HG02571 (cell line): ENCODE data around the gene MFNG.

Experiments
- ATAC-seq: cut with Tn5 transposase; IDR thresholded peaks from one replicate; pipeline ENCODE4 v1.9.1; 2021; ENCODE audit warnings: mild to moderate bottlenecking, moderate library complexity; ENCODE audit not compliant: unreplicated experiment

The MFNG gene

DNA sequence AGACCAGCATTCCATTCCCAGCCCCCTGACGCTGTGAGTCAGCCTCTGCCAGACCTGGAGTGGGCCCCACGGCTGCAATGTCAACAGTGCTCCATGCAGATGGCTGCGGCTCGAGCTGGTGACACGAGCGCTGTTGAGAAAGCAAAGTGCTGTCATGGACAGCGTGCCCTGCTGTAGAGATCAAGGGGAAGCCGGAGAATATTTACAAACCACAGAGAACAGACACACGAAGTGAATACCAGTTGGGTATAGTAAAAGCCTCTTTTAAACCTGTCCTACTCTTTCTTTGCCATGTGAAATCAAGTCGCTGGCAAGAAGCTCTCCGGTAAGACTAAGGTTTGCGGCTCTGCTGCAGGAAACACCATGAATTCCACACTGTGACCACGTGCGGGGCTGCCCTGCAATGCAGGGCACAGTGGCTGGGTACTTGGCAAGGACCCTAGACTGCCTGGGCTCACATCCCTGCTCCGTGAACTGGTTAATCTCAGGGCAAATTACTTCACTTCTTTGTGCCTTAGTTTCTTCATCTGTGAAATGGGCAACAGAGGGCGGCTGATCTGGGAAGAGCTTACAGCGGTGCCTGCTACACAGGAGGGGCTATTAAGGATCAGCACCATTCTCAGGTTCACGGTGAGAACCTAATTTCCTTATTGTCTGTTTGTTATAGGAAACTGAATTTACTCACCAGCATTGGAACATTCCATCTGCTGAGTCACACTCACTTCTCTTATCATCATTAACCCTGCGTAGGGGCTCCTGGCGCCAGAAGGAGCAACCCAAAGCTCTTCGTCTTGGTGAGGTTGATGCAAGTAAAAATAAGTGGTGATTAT lies 31.1 kb downstream of the MFNG start:
- no peak for ATAC-seq

DNA sequence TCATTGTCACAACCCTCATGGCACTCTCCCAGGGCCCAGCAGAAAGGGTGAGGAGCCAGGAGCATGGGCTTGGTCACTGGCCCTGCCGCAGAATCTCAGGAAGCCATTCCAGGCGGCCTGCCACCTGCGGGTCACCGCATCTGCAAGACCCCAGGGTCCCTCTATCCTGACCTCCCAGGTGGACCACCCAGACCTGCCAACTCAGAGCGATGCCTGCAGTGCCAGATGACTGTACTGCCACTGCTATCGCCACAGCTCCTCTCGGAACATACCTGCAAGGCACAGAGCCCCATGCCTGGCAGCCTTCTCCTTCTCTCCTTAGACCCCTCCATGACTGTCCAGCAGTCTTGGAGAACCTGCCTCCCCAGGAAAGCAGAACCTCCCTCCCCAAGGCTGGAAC lies 32.5 kb downstream of the MFNG start:
- no peak for ATAC-seq

DNA sequence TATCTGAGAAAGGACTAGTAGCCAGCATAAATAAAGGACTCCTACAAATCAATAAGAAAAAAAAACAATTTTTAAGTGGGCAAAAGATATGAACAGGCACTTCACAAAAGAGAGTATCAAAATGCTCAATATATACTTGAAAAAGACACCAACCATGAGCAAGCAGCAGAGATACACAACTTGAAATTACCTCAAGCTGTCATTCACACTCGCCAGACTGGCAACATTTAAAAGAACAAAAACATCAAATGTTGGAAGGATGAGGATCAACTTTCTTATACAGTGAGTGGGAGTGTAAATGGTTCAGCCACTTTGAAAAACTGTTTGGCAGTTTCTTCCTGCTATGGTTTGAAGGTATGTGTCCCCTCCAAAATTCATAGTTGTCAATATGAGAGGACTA lies 35.0 kb downstream of the MFNG start:
- ATAC-seq, result no peak

DNA sequence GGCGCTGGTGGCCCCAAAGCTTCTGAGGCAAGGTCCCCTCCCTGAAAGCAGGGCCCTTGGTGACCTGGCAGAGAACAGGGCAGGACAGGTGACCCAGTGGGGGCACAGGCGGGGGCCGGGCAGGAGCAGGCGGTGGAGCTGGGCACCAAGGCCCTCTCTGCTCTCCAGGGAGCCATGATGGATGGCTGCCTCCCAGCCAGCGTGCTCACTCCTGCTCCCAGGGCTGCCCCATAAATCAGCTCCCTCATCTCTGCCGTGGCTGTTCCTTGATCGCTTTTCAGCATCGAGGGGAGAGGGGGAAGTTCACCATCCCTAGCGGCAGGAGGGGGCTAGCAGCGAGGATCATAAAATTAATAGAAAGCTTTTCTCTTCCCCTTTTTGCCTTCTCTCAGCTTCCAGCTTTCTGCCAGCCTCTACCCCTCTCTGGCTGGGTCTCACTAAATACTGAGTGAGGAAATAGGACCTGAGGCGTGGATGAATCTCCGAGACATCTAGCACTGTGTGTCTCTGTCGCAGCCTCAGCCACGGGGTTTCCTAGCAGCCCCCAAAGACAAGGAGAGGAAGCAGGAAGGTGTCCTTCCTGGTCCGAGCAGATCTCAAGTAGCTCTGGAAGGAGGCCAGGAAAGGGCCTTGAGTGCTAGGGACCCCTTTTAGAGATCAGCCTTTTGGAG lies 36.7 kb downstream of the MFNG start:
- ATAC-seq, result no peak

GRCh38 chr22:37448516-37449127 lies 37.6 kb downstream of the MFNG start:
- ATAC-seq, result no peak

- ATAC-seq, result no peak
Observed at GRCh38 chr22:37445501-37445900, 40.7 kb downstream of the MFNG start.

GRCh38 chr22:37443977-37444376 lies 42.2 kb downstream of the MFNG start:
- ATAC-seq, result no peak

DNA sequence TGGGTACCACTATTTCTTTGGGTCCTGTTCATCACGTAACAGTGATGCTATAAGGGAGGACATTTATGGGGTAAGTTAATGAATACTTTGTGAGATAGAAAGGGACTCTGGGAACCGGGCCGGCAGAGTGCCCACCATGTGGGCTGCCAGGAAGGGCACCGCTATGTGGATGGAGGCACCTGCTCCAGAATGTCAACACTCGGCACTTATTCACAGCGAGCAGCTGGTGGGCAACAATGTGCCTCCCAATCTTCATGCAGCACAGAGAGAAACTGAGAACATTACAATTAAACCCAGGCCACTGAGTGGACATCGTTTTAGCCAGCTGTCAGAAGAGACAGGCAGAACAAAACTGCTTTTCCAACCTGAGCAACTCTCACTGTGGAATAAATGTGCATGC lies 43.1 kb downstream of the MFNG start:
- ATAC-seq, result no peak

DNA sequence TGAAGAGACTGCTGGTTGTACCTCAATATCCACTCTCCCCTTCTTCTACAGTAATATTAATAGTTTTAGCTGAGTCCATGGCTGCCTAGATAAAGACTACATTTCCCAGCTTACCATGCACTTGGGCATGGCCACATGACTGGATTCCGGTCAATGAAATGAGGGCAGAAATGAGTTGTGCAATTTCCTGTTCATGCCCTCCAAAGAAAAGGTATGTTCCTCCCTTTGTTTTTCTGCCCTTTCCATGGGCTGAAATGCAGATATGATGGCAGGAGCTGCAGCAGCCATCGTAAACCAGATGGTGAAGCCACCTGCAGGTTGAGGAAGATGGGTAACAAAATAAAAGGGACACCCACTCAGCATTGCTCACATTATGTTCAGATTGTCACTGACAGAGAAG lies 43.6 kb downstream of the MFNG start:
- no peak for ATAC-seq

DNA sequence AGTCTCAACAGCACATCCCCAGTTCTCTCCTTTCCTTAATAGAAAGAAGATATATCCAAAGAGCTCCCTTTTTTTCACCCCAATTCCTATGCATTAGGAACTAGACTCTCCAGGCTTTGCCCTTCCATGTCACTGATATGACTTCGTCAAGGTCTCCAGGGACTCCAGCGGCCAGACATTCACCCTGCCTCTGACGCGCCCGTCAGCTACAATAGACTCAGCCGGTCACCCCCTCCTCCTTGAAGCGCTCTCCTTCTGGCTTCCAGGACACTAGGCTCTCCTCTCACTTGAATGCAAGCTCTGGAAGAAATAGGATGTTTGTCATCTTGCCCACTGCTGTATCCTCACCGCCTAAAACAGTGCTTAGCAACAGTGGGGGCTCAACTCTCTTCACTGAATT lies 44.0 kb downstream of the MFNG start:
- ATAC-seq, result no peak

DNA sequence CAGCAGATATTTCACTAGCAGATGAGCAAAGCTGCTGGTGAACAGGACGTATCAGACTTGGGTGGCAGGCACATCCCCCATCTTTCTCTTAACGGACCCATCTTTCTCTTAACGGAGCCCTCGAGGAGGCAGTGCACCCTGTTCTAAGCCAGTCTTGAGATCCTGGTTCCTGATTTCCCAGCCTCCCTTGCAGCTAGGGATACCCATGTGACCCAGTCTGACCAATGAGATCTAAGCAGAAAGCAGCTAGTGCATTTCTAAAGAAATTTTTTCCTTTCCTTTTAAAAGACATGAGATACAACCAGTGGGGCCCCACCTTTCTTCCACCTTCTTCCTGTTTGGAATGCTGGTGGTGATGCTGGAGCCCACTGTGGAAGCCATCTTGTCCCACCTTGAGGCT lies 45.3 kb downstream of the MFNG start:
- ATAC-seq, result no peak

DNA sequence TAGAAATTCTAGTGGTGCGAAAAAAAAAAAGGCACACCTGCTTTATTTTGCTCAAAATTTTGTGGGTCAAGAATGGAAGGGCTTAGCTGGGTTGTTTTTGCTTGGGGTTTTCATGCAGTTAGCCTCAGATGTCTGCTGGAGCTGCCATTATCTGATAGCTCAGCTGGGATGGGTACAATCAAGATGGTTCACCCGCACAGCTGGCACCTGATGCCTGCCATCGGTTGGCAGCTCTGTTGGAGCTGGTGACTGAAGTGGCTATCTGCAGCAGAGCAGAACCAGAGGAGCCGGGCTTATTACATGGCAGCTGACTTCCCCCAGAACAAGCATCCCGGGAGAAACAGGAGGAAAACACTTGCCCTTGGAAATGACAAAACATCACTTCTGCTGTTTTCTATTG lies 46.8 kb downstream of the MFNG start:
- no peak for ATAC-seq

- ATAC-seq, result no peak
Observed at GRCh38 chr22:37435970-37436603, 50.1 kb downstream of the MFNG start.

GRCh38 chr22:37433786-37434185 lies 52.4 kb downstream of the MFNG start:
- ATAC-seq, result no peak

DNA sequence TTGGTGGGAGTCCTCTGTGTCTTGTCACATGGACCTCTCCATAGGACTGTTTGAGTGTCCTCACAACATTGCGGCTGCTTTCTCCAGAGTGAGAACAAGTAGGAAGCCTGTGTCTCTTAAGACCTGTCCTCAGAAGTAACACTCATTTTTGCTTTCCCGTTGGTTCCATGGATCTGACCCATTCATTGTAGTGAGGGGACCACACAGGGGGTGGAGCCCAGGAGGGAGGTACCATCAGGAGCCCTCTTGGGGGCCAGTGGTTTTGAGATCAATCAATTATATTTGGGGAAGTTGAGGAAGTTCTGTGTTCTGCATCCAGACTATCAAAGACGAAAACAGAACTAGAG lies 53.5 kb downstream of the MFNG start:
- no peak for ATAC-seq

GRCh38 chr22:37431801-37432707 lies 54.1 kb downstream of the MFNG start:
- ATAC-seq, result no peak

DNA sequence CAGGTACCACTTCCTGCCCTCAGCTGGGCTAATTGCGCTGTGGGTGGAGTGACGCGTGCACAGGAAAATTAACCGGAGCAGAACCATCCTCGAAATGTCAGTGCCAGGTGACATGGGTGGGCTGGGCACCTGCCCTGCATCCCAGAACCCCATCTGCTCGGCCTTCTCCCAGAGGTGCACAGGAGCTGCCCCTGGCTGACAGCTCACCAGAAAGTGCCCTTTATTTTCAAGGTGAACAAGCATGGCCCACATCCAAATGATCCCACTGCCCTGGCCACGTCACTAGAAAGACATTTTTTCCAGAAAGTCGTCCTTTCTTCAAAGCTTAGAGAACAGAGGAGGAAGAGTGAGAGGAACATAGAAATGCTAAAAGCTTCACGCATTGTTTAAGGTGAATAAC lies 54.8 kb downstream of the MFNG start:
- ATAC-seq, result no peak

- no peak for ATAC-seq
Observed at GRCh38 chr22:37430941-37431340, 55.2 kb downstream of the MFNG start.

- no peak for ATAC-seq
Observed at GRCh38 chr22:37428649-37429586, 57.3 kb downstream of the MFNG start.
